Erythroblast (primary cell): ENCODE results near the gene CBFA2T2.
"Not testable (repeated sequence)": the region's sequence is repeated elsewhere in the genome, so short reads cannot be mapped to it uniquely, and the experiment has no call there.

Experiments
- DNase-seq, 2 experiments: peaks; one replicate each; lab custom pipeline; 2025; lab: John Stamatoyannopoulos, UW
- GATA1 ChIP-seq: IDR thresholded peaks from 2 replicates; pipeline ENCODE4 v1.6.1; 2011; ENCODE audit warnings: low read depth, mild to moderate bottlenecking, control low read depth, low read length, moderate library complexity
- POLR2A ChIP-seq: IDR thresholded peaks from 2 replicates; pipeline ENCODE4 v1.6.1; 2011; ENCODE audit warnings: mild to moderate bottlenecking, low read length

CBFA2T2 gene

GRCh38 chr20:33460711-33461110, 29.2 kb upstream of the CBFA2T2 start:
- DNase-seq = no peak
- TF ChIP-seq GATA1 = no peak
- no peak for TF ChIP-seq POLR2A

GRCh38 chr20:33463332-33464101, 26.4 kb upstream of the CBFA2T2 start:
- TF ChIP-seq POLR2A (no peak), GATA1 (no peak)
- DNase-seq = no peak

DNA sequence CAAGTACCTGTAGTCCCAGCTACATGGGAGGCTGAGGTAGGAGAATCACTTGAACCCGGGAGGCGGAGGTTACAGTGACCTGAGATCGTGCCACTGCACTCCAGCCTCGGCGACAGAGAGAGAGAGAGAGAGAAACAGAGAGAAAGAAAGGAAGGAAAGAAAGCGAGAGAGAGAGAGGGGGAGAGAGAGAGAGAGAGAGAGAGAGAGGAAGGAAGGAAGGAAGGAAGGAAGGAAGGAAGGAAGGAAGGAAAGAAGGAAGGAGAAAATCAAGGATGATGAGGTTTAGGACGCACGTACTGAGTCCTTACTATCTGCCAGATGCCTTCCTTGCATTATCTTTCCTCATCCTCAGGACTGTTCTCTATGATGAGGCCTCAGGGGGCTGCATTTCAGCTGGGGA, 25.1 kb upstream of the CBFA2T2 start:
- not testable (repeated sequence) for DNase-seq

- no peak for DNase-seq
- TF ChIP-seq GATA1 = no peak
- no peak for TF ChIP-seq POLR2A
These were observed 24.2 kb upstream of the CBFA2T2 start for GRCh38 chr20:33465481-33466302.

DNA sequence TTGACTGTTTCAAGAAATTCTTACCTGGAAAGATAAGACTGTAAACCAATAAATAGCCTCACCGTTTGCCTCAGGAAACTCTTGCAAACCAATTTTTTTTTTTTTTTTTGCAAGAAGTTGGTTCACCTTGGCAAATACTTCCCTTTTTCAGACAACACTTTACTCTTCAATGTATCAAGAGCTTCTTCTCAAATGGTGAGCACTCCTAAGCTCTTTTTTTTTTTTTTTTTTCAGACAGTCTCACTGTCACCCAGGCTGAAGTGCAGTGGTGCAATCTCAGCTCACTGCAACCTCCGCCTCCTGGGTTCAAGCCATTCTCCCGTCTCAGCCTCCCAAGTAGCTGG, 23.6 kb upstream of the CBFA2T2 start:
- DNase-seq = no peak
- TF ChIP-seq POLR2A = no peak
- no peak for TF ChIP-seq GATA1

- no peak for DNase-seq
- no peak for TF ChIP-seq POLR2A
- no peak for TF ChIP-seq GATA1
These were observed 19.4 kb upstream of the CBFA2T2 start for GRCh38 chr20:33470457-33470856.

DNA sequence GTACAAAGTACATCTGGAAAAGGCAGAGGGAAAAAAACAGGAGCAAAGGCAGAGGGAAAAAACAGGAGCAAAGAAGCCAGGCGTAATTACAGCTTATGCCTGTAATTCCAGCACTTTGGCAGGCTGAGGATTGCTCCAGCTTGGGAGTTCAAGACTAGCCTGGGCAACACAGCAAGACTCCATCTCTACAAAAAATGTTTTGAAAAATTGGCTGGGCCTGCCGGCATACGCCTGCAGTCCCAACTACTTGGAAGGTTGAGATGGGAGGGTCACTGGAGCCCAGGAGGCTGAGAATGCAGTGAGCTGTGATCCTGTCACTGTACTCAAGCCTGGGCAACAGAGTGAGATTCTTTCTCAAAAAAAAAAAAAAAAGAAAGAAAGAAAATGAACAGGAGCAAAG, 19.0 kb upstream of the CBFA2T2 start:
- TF ChIP-seq POLR2A = no peak
- TF ChIP-seq GATA1 = no peak
- no peak for DNase-seq

- no peak for DNase-seq
These were observed 16.9 kb upstream of the CBFA2T2 start for GRCh38 chr20:33472868-33473435.

GRCh38 chr20:33474097-33474873, 15.6 kb upstream of the CBFA2T2 start:
- DNase-seq = no peak
- TF ChIP-seq GATA1 (no peak), POLR2A (no peak)

More at GRCh38 chr20:33472868-33473435, 16.9 kb upstream of the CBFA2T2 start:
- no peak for TF ChIP-seq GATA1

GRCh38 chr20:33474963-33475362, 14.9 kb upstream of the CBFA2T2 start:
- DNase-seq = no peak
- TF ChIP-seq POLR2A = no peak
- no peak for TF ChIP-seq GATA1

DNA sequence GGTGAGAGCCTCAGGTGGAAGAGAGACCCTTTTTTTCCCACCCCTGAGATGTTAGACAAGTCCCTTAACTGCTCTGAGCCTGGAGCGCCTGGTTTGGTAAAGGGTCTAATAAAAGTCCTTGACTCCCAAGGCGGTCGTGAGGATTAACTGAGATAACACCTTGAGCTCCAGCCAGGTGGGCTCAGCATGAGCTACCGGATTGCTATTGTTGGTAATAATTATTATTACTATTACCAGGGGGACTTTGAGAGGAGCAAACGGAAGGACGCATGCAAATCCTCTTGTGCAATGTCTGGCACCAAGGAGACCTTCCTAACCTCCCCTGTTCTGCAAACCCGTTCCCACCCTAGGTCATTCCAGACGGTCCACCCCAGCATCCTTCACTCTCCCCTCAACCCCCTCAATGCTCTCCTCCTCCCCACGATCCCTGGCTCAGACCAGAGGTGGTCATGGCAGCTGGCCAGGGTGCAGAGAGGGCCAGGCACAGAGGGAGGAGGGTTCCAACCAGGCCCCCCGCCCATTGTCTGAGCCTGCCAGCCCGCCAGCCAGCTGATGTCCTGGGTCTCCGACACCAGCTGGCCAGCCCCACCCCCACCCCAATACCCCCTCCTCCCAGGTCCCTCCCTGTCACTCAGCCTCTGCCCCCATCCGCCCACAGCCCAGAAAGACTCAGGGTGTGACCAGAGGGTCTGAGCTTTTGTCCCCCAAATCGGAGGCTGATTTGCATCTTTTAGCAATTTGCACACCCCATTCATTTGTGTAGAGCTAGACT, 14.3 kb upstream of the CBFA2T2 start:
- DNase-seq = no peak
- TF ChIP-seq GATA1 (no peak), POLR2A (no peak)

GRCh38 chr20:33477386-33478234, 12.3 kb upstream of the CBFA2T2 start:
- no peak for TF ChIP-seq GATA1
- no peak for DNase-seq

DNA sequence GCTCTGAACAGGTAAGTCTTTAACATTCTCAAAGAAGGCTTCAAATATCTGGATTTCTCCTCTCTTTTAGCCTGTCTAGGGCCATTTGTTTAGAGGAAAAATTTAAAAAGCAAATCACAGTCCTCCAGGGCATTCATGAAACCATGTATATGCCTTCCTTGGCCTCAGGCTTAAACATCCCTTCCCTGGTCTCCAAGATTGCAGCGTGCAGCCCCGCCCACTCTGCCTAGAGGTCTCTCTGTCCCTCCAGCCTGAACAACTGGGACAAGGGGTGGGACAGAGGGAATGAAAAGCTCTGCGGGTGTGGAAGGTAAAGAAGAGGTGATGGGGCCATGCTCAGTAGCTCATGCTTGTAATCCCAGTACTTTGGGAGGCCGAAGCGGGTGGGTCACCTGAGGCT, 9.8 kb upstream of the CBFA2T2 start:
- TF ChIP-seq GATA1 (no peak), POLR2A (no peak)
- no peak for DNase-seq
